BJ (cell line): ENCODE data around the gene ABCB1. TPM values are rescaled to one million over a fixed set of nuclear protein-coding genes. Genes with fewer than 3 reads are reported as not detected.
A peak's percentile ranks its signal among the peaks of the same experiment; 100 is the strongest.

Experiments
- CTCF ChIA-PET: fragments of 350-600 bp; formaldehyde crosslinking; extraction: SDS; loops from one replicate; lab custom pipeline; 2021; ENCODE audit warnings: antibody characterized with exemption, inconsistent platforms; lab: Yijun Ruan, JAX
- POLR2A ChIA-PET: fragments of 300-600 bp; sonication (Branson Sonifier 250); formaldehyde crosslinking; extraction: SDS; loops from one replicate; lab custom pipeline; 2021; ENCODE audit warnings: antibody characterized with exemption; lab: Charles Lee
- DNase-seq: peaks from one replicate; pipeline ENCODE4 v3.0.0-alpha.2; 2011; ENCODE audit warnings: low read depth
- H3K27me3 ChIP-seq: 2 replicates; pipeline ENCODE4 v1.6.0; 2011; ENCODE audit warnings: low read length; ENCODE audit not compliant: control insufficient read depth, insufficient read depth
- H3K36me3 ChIP-seq: 2 replicates; pipeline ENCODE4 v1.5.1; 2011; ENCODE audit warnings: low read length; ENCODE audit not compliant: control insufficient read depth, insufficient read depth
- H3K4me3 ChIP-seq: 2 replicates; pipeline ENCODE4 v1.5.1; 2011; ENCODE audit warnings: low read depth, mild to moderate bottlenecking, control low read depth, low read length
- polyA plus RNA-seq: library from polyadenylated mRNA; depleted of rRNA; stranded (reverse); fragments of >200 nt; gene quantifications from 2 replicates; pipeline ENCODE4 v1.2.3, GENCODE V29; 2011
- TF ChIP-seq, protein P1 (sequence below): IDR thresholded peaks from 2 replicates; pipeline ENCODE4 v1.5.1; 2011; ENCODE audit warnings: low read depth, mild to moderate bottlenecking, control low read depth, inconsistent platforms, low read length, moderate library complexity; ENCODE audit not compliant: insufficient read depth

Gene ABCB1
- polyA plus RNA-seq, 1 experiment: 0.25 TPM

DNA sequence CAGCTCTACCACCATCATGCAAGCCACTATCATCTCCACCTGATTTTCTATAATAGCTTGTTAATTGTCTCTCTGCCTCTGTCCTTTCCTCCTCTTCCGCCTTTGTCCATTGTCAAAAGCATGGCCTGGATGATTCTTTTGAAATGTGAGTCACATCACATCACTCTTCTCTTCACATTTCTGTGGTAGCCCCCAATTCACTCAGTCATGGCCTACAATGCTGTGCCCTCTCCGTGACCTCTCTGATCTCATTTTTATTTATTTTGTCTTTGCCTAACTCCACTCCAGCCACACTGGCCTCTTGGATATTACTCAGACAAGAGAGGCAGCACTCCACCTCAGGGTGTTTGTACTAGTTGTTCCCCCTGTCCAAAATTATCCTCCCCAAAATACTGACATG is 120.3 kb downstream of the ABCB1 start:
- TF ChIP-seq, protein P1, sequence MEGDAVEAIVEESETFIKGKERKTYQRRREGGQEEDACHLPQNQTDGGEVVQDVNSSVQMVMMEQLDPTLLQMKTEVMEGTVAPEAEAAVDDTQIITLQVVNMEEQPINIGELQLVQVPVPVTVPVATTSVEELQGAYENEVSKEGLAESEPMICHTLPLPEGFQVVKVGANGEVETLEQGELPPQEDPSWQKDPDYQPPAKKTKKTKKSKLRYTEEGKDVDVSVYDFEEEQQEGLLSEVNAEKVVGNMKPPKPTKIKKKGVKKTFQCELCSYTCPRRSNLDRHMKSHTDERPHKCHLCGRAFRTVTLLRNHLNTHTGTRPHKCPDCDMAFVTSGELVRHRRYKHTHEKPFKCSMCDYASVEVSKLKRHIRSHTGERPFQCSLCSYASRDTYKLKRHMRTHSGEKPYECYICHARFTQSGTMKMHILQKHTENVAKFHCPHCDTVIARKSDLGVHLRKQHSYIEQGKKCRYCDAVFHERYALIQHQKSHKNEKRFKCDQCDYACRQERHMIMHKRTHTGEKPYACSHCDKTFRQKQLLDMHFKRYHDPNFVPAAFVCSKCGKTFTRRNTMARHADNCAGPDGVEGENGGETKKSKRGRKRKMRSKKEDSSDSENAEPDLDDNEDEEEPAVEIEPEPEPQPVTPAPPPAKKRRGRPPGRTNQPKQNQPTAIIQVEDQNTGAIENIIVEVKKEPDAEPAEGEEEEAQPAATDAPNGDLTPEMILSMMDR: no peak
- DNase-seq: peak; percentile 4
- ChIA-PET CTCF (no interaction called here), POLR2A (no interaction called here)
- Histone ChIP-seq H3K27me3 (peaks cover 6% of the 10 kb centered on the region), H3K36me3 (no peaks in the 10 kb centered on the region), H3K4me3 (no peak overlapping the region)

DNA sequence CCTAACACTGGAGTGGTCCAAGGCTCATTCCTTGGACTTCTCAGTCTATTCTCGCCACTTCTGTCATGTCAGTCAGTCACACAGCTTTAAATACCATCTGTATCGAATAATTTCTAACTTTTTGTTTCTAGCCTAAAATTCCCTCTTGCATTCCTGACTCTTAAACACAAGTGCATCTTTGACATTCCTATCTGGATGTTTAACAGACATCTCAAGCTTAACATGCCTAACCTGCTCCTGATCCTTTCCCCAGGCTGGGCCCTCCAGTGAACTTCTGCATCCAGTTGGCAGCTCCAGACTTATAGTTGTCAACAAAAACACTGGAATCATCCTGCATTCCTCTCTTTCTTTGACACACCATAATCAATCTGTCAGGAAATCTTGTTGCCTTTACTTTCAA is 120.7 kb downstream of the ABCB1 start:
- DNase-seq: no peak
- Histone ChIP-seq H3K36me3 (no peaks in the 10 kb centered on the region), H3K4me3 (no peak overlapping the region), H3K27me3 (peaks cover 7% of the 10 kb centered on the region)
- CTCF ChIA-PET: no interaction called here
- POLR2A ChIA-PET: no interaction called here
- TF ChIP-seq, protein P1: no peak

DNA sequence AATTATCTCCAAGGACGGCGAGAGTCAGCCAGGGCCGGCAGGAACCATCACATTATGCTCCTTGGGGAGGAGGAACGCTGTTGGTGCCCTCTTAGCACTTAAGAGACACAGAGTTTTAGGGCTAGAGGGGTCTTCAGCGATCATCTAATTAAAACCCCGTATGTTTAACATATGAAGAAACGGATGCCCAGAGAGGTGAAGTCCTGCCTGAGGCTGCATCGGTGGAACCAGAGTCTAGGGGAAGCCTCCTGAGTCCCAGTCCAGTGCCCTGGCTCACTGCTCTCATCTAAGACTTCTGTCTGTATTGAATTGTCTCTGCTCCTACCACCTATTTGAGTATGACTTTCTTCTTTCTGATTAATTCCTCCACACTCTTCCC is 124.5 kb downstream of the ABCB1 start:
- TF ChIP-seq, protein P1: no peak
- no peak for DNase-seq
- ChIA-PET POLR2A (no interaction called here), CTCF (interaction anchor here (0.6 kb wide), 1 partner anchor 101 kb away, joined by 3 read pairs; no protein-coding TSS in a partner anchor)
- Histone ChIP-seq H3K36me3 (no peaks in the 10 kb centered on the region), H3K4me3 (no peak overlapping the region), H3K27me3 (peaks cover 7% of the 10 kb centered on the region)

DNA sequence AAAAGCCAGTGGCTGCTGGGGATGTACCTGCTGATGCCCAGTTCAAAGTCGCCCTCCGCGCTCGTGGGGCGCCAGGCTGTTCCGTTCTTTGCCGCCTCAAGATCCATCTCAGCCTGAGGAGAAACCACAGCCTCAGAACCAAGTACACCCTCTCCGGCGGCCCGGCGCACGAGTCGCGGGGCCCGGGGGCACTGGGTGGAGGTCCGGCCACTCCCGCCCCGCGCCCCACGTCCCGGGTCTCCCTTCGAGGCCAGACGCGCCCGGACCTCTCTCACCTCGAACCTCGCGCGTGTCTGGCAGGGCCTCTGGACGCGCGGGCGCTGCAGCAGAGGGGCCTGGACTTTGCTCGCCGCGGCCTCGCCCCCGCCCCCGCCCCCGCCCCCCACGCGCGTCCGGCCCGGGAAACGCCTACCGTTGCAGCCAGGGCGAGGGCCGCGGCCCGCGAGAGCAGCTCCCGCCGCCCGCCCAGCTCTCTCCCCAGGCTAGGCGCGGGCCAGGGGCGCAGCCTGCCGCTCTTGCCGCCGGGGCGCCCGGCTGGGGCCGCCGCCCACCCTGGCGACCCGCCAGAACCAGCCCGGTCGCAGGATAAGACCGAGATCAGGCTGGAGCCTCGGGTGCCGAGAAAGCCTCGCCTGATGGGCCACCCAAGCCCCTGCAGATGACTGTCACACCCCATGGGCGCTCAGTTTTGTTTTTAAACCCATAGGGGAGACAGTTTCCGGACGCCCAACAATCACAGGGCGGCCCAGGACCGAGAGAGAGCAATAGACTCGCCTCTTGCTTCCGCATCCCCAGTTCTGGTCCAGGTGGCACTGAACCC is 125.1 kb downstream of the ABCB1 start, which contains the start of gene ABCB4:
TSS of gene ABCB4 (minus strand) at position 322 of the 820 bp plus-strand sequence. CDS start at position 107, 215 bp downstream.
- no peak for DNase-seq
- Histone ChIP-seq H3K4me3 (peak within 1 kb of the TSS; percentile 42), H3K27me3 (peaks cover 7% of the 10 kb centered on the region), H3K36me3 (no peaks in the 10 kb centered on the region)
- CTCF ChIA-PET: no interaction called here
- TF ChIP-seq, protein P1: no peak
- POLR2A ChIA-PET: no interaction called here

DNA sequence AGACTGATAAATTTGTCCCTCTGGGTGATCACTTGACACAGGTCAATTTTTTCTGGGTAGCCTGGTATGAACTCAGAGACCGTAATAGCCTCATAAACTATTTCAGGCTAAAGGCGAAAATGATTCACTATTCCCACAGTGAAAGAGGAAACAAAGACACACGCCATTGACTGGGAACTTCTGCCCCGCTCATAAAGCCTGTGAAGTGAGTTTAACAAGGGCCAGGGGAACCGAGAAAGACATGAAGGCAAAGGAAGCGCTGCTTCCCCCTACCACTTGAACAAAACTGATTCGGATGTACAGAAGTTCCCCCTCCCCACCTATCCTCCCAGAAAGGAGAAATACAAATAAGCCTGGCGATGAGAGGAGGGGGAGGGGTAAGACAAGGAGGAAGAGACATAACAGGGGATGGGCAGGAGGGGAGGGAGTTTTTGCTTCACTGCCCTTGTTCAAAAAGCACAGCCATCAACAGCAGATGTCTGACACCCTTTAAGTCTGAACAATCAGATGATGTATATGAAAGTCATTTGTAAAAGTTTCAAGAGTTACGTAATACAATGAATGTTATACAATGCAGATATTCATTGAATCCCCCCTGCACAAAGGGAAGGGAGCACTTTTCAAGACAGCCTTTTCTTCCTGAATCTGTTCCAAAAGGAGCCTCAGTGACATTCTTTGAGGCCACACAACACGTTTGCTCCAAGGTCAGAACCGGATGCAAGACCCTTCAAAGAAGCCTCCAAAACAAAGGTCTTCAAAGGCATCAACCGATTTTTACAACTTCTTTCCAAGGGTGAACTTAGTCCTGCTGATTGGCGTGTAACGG is 125.9 kb downstream of the ABCB1 start:
- Histone ChIP-seq H3K27me3 (peaks cover 7% of the 10 kb centered on the region), H3K4me3 (peak overlapping the region; percentile 42), H3K36me3 (no peaks in the 10 kb centered on the region)
- peak; percentile 42 for DNase-seq
- POLR2A ChIA-PET: no interaction called here
- TF ChIP-seq, protein P1: no peak
- CTCF ChIA-PET: no interaction called here
